ENCODE data around the gene WEE1.

WEE1 gene

GRCh38 chr11:9567401-9567800 is 6.1 kb upstream of the WEE1 start:
- no peak for DNase-seq

GRCh38 chr11:9568161-9568853 is 5.2 kb upstream of the WEE1 start:
- no peak for DNase-seq

- peak; percentile 47 to 61 for DNase-seq
These were observed 4.4 kb upstream of the WEE1 start for GRCh38 chr11:9568854-9569587.

GRCh38 chr11:9569588-9570164 is 3.8 kb upstream of the WEE1 start:
- DNase-seq: no peak

GRCh38 chr11:9570313-9571025 is 3.0 kb upstream of the WEE1 start:
- no peak for DNase-seq

GRCh38 chr11:9571071-9571762 is 2.3 kb upstream of the WEE1 start:
- DNase-seq: no peak

- no peak for DNase-seq
These were observed 1.7 kb upstream of the WEE1 start for GRCh38 chr11:9571763-9572115.

GRCh38 chr11:9573775-9574621 is 528 bp downstream of the WEE1 start:
- peak in 1 of 2 donors; percentile 9 for DNase-seq

GRCh38 chr11:9574622-9575259 is 1.3 kb downstream of the WEE1 start:
- DNase-seq: peak; percentile 13 to 28

GRCh38 chr11:9575260-9576240 is 2.1 kb downstream of the WEE1 start:
- peak in 1 of 2 donors; percentile 32 for DNase-seq

- peak in 1 of 2 donors; percentile 17 for DNase-seq
These were observed 3.4 kb downstream of the WEE1 start for GRCh38 chr11:9576701-9577381.

- peak in 1 of 2 donors; percentile 37 for DNase-seq
These were observed 4.1 kb downstream of the WEE1 start for GRCh38 chr11:9577556-9577955.

- no peak for DNase-seq
These were observed 7.4 kb downstream of the WEE1 start for GRCh38 chr11:9580894-9581293.

GRCh38 chr11:9581556-9582161 is 8.2 kb downstream of the WEE1 start:
- no peak for DNase-seq

- DNase-seq: no peak
These were observed 17.2 kb downstream of the WEE1 start for GRCh38 chr11:9590717-9591116.

- no peak for DNase-seq
These were observed 21.0 kb downstream of the WEE1 start for GRCh38 chr11:9594267-9595046.

- no peak for DNase-seq
These were observed 23.5 kb downstream of the WEE1 start for GRCh38 chr11:9596926-9597464.

GRCh38 chr11:9600166-9600565 is 26.7 kb downstream of the WEE1 start:
- no peak for DNase-seq
